Measurements from ENCODE around the gene MPZ. TPM values are rescaled to one million over a fixed set of nuclear protein-coding genes. Genes with fewer than 3 reads are reported as not detected.

The MPZ gene
- total and polyA plus RNA-seq, 10 of the 15 experiments (the other 5 are each of a cell fraction or from before 2014, with no cell fraction given), result 0.09 to 6.9 (median 4.7) TPM

GRCh38 chr1:161305867-161306519, 3.8 kb downstream of the MPZ start (continued):
- TF ChIP-seq RBBP5 (conservative IDR thresholded peaks at IDR 0.05) (no peak), CREB1 (IDR thresholded peaks at IDR 0.05; ENCODE audit: low read depth) (no peak), CTCF (IDR thresholded peaks at IDR 0.05 in 2 of 3, conservative IDR thresholded peaks at IDR 0.05 in 1 of 3; ENCODE audit: control insufficient read depth in 2 of 3, extremely low read depth in 1 of 3, insufficient read depth in 1 of 3, low read depth in 3 of 3, low read length in 3 of 3) (peak; percentile 41 to 51 (median 51); a peak in 5 of 6 replicates), JUNB (IDR thresholded peaks at IDR 0.05) (no peak), E4F1 (IDR thresholded peaks at IDR 0.05; ENCODE audit: borderline replicate concordance, partially characterized antibody) (no peak), PML (IDR thresholded peaks at IDR 0.05; ENCODE audit: low read length) (no peak), NFIC (IDR thresholded peaks at IDR 0.05; ENCODE audit: low read depth, low read length) (no peak), PBX3 (IDR thresholded peaks at IDR 0.05; ENCODE audit: insufficient replicate concordance, low read depth, low read length) (no peak), SMAD1 (IDR thresholded peaks at IDR 0.05; ENCODE audit: low read depth, partially characterized antibody) (no peak)
- TF ChIP-seq, protein P1, sequence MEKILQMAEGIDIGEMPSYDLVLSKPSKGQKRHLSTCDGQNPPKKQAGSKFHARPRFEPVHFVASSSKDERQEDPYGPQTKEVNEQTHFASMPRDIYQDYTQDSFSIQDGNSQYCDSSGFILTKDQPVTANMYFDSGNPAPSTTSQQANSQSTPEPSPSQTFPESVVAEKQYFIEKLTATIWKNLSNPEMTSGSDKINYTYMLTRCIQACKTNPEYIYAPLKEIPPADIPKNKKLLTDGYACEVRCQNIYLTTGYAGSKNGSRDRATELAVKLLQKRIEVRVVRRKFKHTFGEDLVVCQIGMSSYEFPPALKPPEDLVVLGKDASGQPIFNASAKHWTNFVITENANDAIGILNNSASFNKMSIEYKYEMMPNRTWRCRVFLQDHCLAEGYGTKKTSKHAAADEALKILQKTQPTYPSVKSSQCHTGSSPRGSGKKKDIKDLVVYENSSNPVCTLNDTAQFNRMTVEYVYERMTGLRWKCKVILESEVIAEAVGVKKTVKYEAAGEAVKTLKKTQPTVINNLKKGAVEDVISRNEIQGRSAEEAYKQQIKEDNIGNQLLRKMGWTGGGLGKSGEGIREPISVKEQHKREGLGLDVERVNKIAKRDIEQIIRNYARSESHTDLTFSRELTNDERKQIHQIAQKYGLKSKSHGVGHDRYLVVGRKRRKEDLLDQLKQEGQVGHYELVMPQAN (conservative IDR thresholded peaks at IDR 0.05), result 0 out of 2 replicates have a peak, but pooled peaks have one; percentile 30
- TF ChIP-seq, protein P2, sequence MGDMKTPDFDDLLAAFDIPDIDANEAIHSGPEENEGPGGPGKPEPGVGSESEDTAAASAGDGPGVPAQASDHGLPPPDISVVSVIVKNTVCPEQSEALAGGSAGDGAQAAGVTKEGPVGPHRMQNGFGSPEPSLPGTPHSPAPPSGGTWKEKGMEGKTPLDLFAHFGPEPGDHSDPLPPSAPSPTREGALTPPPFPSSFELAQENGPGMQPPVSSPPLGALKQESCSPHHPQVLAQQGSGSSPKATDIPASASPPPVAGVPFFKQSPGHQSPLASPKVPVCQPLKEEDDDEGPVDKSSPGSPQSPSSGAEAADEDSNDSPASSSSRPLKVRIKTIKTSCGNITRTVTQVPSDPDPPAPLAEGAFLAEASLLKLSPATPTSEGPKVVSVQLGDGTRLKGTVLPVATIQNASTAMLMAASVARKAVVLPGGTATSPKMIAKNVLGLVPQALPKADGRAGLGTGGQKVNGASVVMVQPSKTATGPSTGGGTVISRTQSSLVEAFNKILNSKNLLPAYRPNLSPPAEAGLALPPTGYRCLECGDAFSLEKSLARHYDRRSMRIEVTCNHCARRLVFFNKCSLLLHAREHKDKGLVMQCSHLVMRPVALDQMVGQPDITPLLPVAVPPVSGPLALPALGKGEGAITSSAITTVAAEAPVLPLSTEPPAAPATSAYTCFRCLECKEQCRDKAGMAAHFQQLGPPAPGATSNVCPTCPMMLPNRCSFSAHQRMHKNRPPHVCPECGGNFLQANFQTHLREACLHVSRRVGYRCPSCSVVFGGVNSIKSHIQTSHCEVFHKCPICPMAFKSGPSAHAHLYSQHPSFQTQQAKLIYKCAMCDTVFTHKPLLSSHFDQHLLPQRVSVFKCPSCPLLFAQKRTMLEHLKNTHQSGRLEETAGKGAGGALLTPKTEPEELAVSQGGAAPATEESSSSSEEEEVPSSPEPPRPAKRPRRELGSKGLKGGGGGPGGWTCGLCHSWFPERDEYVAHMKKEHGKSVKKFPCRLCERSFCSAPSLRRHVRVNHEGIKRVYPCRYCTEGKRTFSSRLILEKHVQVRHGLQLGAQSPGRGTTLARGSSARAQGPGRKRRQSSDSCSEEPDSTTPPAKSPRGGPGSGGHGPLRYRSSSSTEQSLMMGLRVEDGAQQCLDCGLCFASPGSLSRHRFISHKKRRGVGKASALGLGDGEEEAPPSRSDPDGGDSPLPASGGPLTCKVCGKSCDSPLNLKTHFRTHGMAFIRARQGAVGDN (IDR thresholded peaks at IDR 0.05), result no peak
- TF ChIP-seq, protein P3, sequence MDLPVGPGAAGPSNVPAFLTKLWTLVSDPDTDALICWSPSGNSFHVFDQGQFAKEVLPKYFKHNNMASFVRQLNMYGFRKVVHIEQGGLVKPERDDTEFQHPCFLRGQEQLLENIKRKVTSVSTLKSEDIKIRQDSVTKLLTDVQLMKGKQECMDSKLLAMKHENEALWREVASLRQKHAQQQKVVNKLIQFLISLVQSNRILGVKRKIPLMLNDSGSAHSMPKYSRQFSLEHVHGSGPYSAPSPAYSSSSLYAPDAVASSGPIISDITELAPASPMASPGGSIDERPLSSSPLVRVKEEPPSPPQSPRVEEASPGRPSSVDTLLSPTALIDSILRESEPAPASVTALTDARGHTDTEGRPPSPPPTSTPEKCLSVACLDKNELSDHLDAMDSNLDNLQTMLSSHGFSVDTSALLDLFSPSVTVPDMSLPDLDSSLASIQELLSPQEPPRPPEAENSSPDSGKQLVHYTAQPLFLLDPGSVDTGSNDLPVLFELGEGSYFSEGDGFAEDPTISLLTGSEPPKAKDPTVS (IDR thresholded peaks at IDR 0.05; ENCODE audit: low read depth, low read length), result no peak
